Psoas muscle (tissue), 8 donors: ENCODE data around the gene NFATC1. TPM values are rescaled to one million over a fixed set of nuclear protein-coding genes. Genes with fewer than 3 reads are reported as not detected.

Source experiments
- ATAC-seq, 4 donors: fragments of 200-7000 bp; cut with Tn5 transposase; one replicate each; pipeline ENCODE4 v1.9.1; 2020; ENCODE audit warnings: moderate library complexity in 3 of 4, mild to moderate bottlenecking in 2 of 4
- DNase-seq, 2 donors: peaks; one replicate each; pipeline ENCODE4 v3.0.0-alpha.2; 2020
- H3K27ac ChIP-seq: fragments of 200-600 bp; one replicate; pipeline ENCODE4 v1.8.0; 2022
- H3K27me3 ChIP-seq, 3 donors: fragments of 200-600 bp in 1 of 3; one replicate each; pipeline versions ENCODE4 v1.6.1 to v1.8.0; 2013 to 2022; ENCODE audit warnings: low read length in 2 of 3, mild to moderate bottlenecking in 2 of 3, moderate library complexity in 1 of 3; ENCODE audit not compliant: insufficient read depth in 3 of 3
- H3K36me3 ChIP-seq, 2 donors: fragments of 200-600 bp in 1 of 2; one replicate each; pipeline versions ENCODE4 v1.6.1 to v1.8.0; 2013 to 2022; ENCODE audit warnings: low read depth in 1 of 2, mild to moderate bottlenecking in 1 of 2, moderate library complexity in 1 of 2; ENCODE audit not compliant: insufficient read depth in 1 of 2
- H3K4me1 ChIP-seq: fragments of 200-600 bp; one replicate; pipeline ENCODE4 v1.8.0; 2022
- H3K4me3 ChIP-seq: fragments of 200-600 bp; one replicate; pipeline ENCODE4 v1.8.0; 2022; ENCODE audit warnings: mild to moderate bottlenecking
- H3K9me3 ChIP-seq: fragments of 200-600 bp; one replicate; pipeline ENCODE4 v1.8.0; 2022
- CTCF ChIP-seq: fragments of 200-600 bp; IDR thresholded peaks from one replicate; pipeline ENCODE4 v1.8.0; 2022; ENCODE audit warnings: antibody characterized with exemption
- WGBS, 3 donors: extraction: QIAGEN DNeasy Blood & Tissue Kit; methylation state at CpG; one replicate each; pipeline versions ENCODE4 v1.1.6 to v1.1.7; 2013; 5-methylcytosine and 5-hydroxymethylcytosine counted together
- intact Hi-C, 2 donors: fragments of 100-400 bp; cut with DNase I; formaldehyde crosslinking; loops; one replicate each; pipeline versions ENCODE4 v1.11.0 to v1.14.2; 2022
- polyA plus RNA-seq, 3 donors: library from polyadenylated mRNA; stranded (reverse); fragments of 200-250 nt; gene quantifications; one replicate each; pipeline ENCODE4 v1.2.3, GENCODE V29; 2013
- total RNA-seq, 4 donors: library from RNA; stranded (reverse); fragmentation: NEBNext Ultra II Directional in 2 of 4; extraction: Animal tissue kit (Norgen Biotek cat#: 25700) in 2 of 4; gene quantifications; one replicate each; pipeline versions ENCODE4 v1.2.1 to v1.2.4, GENCODE V29; 2021 to 2023
- donor health status: healthy with polysubstance abuse.
- donor health status: DM: no; HTN: no; CAD: no; lungs with moderate emphysema.
- donor health status: Bipolar disorder and iron deficiency.
- donor health status: healthy.
- donor health status: DM: yes; HTN: yes; CAD: no.
- donor health status: DM: no; HTN: no; CAD: no.
- donor health status: DM: no; HTN: no; CAD: no.
- donor health status: DM: yes; HTN: yes; CAD: no.

Gene NFATC1
- total and polyA plus RNA-seq, 7 donors = 3.0 to 28.7 (median 21.0) TPM

- ATAC-seq = no peak
- Histone ChIP-seq H3K4me1 (no peaks in the 10 kb centered on the region), H3K36me3 (peaks cover 0 to 26% of the 10 kb centered on the region in 2 donors), H3K27ac (no peak overlapping the region), H3K27me3 (no peaks in the 10 kb centered on the region), H3K4me3 (no peak overlapping the region), H3K9me3 (no peaks in the 10 kb centered on the region)
- TF ChIP-seq CTCF = no peak
- intact Hi-C loops = no loop called here
- WGBS, 3 donors = 91 to 95% (median 92%) methylated on average over 8 of the region's 8 CpGs
- no peak for DNase-seq
Observed at GRCh38 chr18:79367480-79367879, 28.2 kb upstream of the NFATC1 start.

DNA sequence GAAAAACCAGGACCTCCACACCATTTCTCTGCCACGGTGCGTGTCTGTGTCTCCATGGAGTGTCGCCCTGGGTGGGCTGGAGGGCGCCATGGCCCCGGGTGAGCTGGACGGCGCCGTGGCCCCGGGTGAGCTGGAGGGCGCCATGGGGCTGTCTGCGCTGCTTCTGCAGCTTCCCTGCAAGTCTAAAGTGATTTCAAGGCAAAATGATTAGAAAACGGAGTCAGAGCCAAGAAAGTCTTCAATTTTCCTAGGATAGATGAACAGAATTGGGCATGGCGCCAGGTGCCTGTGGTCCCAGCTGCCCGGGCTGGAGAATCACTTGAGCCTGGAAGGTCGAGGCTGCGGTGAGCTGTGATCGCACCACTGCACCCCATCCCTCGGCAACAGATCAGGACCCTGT lies 27.7 kb upstream of the NFATC1 start:
- Histone ChIP-seq H3K9me3 (no peaks in the 10 kb centered on the region), H3K4me1 (no peaks in the 10 kb centered on the region), H3K27me3 (no peaks in the 10 kb centered on the region), H3K4me3 (no peak overlapping the region), H3K36me3 (peaks cover 0 to 20% of the 10 kb centered on the region in 2 donors), H3K27ac (no peak overlapping the region)
- ATAC-seq (no peak), DNase-seq (no peak)
- 76 to 81% (median 80%) methylated on average over 18 of the region's 18 CpGs for WGBS, 3 donors
- intact Hi-C loops = no loop called here
- no peak for TF ChIP-seq CTCF

- H3K36me3 ChIP-seq = peaks cover 0 to 17% of the 10 kb centered on the region in 2 donors
- H3K27me3 ChIP-seq = no peaks in the 10 kb centered on the region
- intact Hi-C loops = no loop called here
- H3K4me1 ChIP-seq = no peaks in the 10 kb centered on the region
- H3K27ac ChIP-seq = no peak overlapping the region
- 64 to 78% (median 69%) methylated on average over 14 to 15 of the region's 15 CpGs for WGBS, 3 donors
- DNase-seq (no peak), ATAC-seq (no peak)
- H3K9me3 ChIP-seq = no peaks in the 10 kb centered on the region
- H3K4me3 ChIP-seq = no peak overlapping the region
- TF ChIP-seq CTCF = no peak
Observed at GRCh38 chr18:79368681-79369080, 27.0 kb upstream of the NFATC1 start.

GRCh38 chr18:79371561-79372121 lies 24.1 kb upstream of the NFATC1 start:
- Histone ChIP-seq H3K36me3 (peaks cover 0 to 21% of the 10 kb centered on the region in 2 donors), H3K27me3 (no peaks in the 10 kb centered on the region), H3K4me3 (no peak overlapping the region), H3K4me1 (no peaks in the 10 kb centered on the region), H3K27ac (no peak overlapping the region), H3K9me3 (no peaks in the 10 kb centered on the region)
- WGBS, 3 donors = 78 to 80% (median 80%) methylated on average over 14 of the region's 14 CpGs
- intact Hi-C loops = no loop called here
- no peak for TF ChIP-seq CTCF
- ATAC-seq (no peak), DNase-seq (no peak)

GRCh38 chr18:79372461-79372860 lies 23.3 kb upstream of the NFATC1 start:
- Histone ChIP-seq H3K9me3 (no peaks in the 10 kb centered on the region), H3K4me1 (no peaks in the 10 kb centered on the region), H3K27ac (no peak overlapping the region), H3K27me3 (no peaks in the 10 kb centered on the region), H3K36me3 (peaks cover 0 to 28% of the 10 kb centered on the region in 2 donors), H3K4me3 (no peak overlapping the region)
- TF ChIP-seq CTCF = no peak
- intact Hi-C loops = no loop called here
- DNase-seq = no peak
- 84 to 92% (median 91%) methylated on average over 10 of the region's 10 CpGs for WGBS, 3 donors
- no peak for ATAC-seq
